SK-N-SH treated with all-trans-retinoic acid at 6 μM for 48 hours (cell line): ENCODE measurements around the gene SNHG17.
"Not testable (repeated sequence)": the region's sequence is repeated elsewhere in the genome, so short reads cannot be mapped to it uniquely, and the experiment has no call there.

ENCODE experiments used
- ATAC-seq: fragments of 200-7000 bp; cut with Tn5 transposase; 3 replicates; pipeline ENCODE4 v1.9.1; 2020; ENCODE audit warnings: mild to moderate bottlenecking, moderate library complexity
- ARNTL ChIP-seq: fragments of 450-650 bp; formaldehyde crosslinking; IDR thresholded peaks from 2 replicates; pipeline ENCODE4 v1.5.0; 2020; ENCODE audit warnings: low read depth, mild to moderate bottlenecking, moderate library complexity, borderline replicate concordance
- BACH2 ChIP-seq: fragments of 250-450 bp; sonication (Bioruptor Pico); IDR thresholded peaks from 2 replicates; pipeline ENCODE4 v1.9.0; 2021; ENCODE audit warnings: mild to moderate bottlenecking, borderline replicate concordance
- CSDC2 ChIP-seq: fragments of 250-450 bp; sonication (Bioruptor Pico); IDR thresholded peaks from 2 replicates; pipeline ENCODE4 v1.5.0; 2020; ENCODE audit warnings: mild to moderate bottlenecking, moderate library complexity
- ESRRG ChIP-seq: fragments of 250-450 bp; sonication (Bioruptor Pico); IDR thresholded peaks from 2 replicates; pipeline ENCODE4 v1.6.1; 2021; ENCODE audit warnings: mild to moderate bottlenecking
- GLIS3 ChIP-seq: fragments of 250-450 bp; sonication (Bioruptor Pico); IDR thresholded peaks from 2 replicates; pipeline ENCODE4 v1.5.0; 2020; ENCODE audit warnings: mild to moderate bottlenecking, moderate library complexity
- ISL1 ChIP-seq: fragments of 250-450 bp; sonication (Bioruptor Pico); IDR thresholded peaks from 2 replicates; pipeline ENCODE4 v2.1.2; 2022; ENCODE audit warnings: mild to moderate bottlenecking, moderate library complexity
- OSR1 ChIP-seq: fragments of 250-450 bp; sonication (Bioruptor Pico); IDR thresholded peaks from 2 replicates; pipeline ENCODE4 v1.8.0; 2022; ENCODE audit warnings: moderate library complexity, mild to moderate bottlenecking, inconsistent platforms
- PPARA ChIP-seq: fragments of 250-450 bp; sonication (Bioruptor Pico); IDR thresholded peaks from 2 replicates; pipeline ENCODE4 v1.5.0; 2020; ENCODE audit warnings: mild to moderate bottlenecking, borderline replicate concordance
- RARB ChIP-seq: fragments of 250-450 bp; sonication (Bioruptor Pico); IDR thresholded peaks from 2 replicates; pipeline ENCODE4 v1.8.0; 2021; ENCODE audit warnings: mild to moderate bottlenecking, moderate library complexity
- SNAI2 ChIP-seq: fragments of 250-450 bp; sonication (Bioruptor Pico); IDR thresholded peaks from 2 replicates; pipeline ENCODE4 v1.5.0; 2020; ENCODE audit warnings: mild to moderate bottlenecking, moderate library complexity
- TCF4 ChIP-seq: fragments of 250-450 bp; sonication (Bioruptor Pico); IDR thresholded peaks from 2 replicates; pipeline ENCODE4 v1.8.0; 2021; ENCODE audit warnings: mild to moderate bottlenecking, moderate library complexity, borderline replicate concordance
- TOX ChIP-seq: fragments of 250-450 bp; sonication (Bioruptor Pico); IDR thresholded peaks from 2 replicates; pipeline ENCODE4 v1.8.0; 2021; ENCODE audit warnings: mild to moderate bottlenecking, moderate library complexity, borderline replicate concordance
- TSHZ2 ChIP-seq: fragments of 250-450 bp; sonication (Bioruptor Pico); IDR thresholded peaks from 2 replicates; pipeline ENCODE4 v1.5.0; 2020; ENCODE audit warnings: mild to moderate bottlenecking, moderate library complexity
- ZC3H10 ChIP-seq: fragments of 250-450 bp; sonication (Bioruptor Pico); IDR thresholded peaks from 2 replicates; pipeline ENCODE4 v1.5.1; 2021; ENCODE audit warnings: mild to moderate bottlenecking, moderate library complexity
- ZFP3 ChIP-seq: fragments of 250-450 bp; sonication (Bioruptor Pico); IDR thresholded peaks from 2 replicates; pipeline ENCODE4 v1.5.0; 2020; ENCODE audit warnings: mild to moderate bottlenecking, moderate library complexity
- ZFP30 ChIP-seq: fragments of 450-650 bp; formaldehyde crosslinking; IDR thresholded peaks from 2 replicates; pipeline ENCODE4 v1.5.0; 2022; ENCODE audit warnings: mild to moderate bottlenecking, moderate library complexity
- ZNF565 ChIP-seq: fragments of 450-650 bp; formaldehyde crosslinking; conservative IDR thresholded peaks from 2 replicates; pipeline ENCODE4 v1.5.0; 2020; ENCODE audit warnings: low read depth, mild to moderate bottlenecking, moderate library complexity
- ZNF70 ChIP-seq: fragments of 450-650 bp; formaldehyde crosslinking; IDR thresholded peaks from 2 replicates; pipeline ENCODE4 v1.5.0; 2020; ENCODE audit warnings: mild to moderate bottlenecking, moderate library complexity
- ZNF8 ChIP-seq: fragments of 450-650 bp; formaldehyde crosslinking; IDR thresholded peaks from 2 replicates; pipeline ENCODE4 v1.5.0; 2020; ENCODE audit warnings: mild to moderate bottlenecking, moderate library complexity
- TF ChIP-seq, protein P1 (sequence below): fragments of 250-450 bp; sonication (Bioruptor Pico); IDR thresholded peaks from 2 replicates; pipeline ENCODE4 v1.8.0; 2020; ENCODE audit warnings: mild to moderate bottlenecking, moderate library complexity, borderline replicate concordance
- TF ChIP-seq, protein P2 (sequence below): fragments of 250-450 bp; sonication (Bioruptor Pico); IDR thresholded peaks from 2 replicates; pipeline ENCODE4 v1.5.1; 2021; ENCODE audit warnings: mild to moderate bottlenecking, moderate library complexity
- TF ChIP-seq, protein P3 (sequence below): fragments of 250-450 bp; sonication (Bioruptor Pico); IDR thresholded peaks from 2 replicates; pipeline ENCODE4 v1.5.1; 2020; ENCODE audit warnings: low read depth, mild to moderate bottlenecking, moderate library complexity

The SNHG17 gene

DNA sequence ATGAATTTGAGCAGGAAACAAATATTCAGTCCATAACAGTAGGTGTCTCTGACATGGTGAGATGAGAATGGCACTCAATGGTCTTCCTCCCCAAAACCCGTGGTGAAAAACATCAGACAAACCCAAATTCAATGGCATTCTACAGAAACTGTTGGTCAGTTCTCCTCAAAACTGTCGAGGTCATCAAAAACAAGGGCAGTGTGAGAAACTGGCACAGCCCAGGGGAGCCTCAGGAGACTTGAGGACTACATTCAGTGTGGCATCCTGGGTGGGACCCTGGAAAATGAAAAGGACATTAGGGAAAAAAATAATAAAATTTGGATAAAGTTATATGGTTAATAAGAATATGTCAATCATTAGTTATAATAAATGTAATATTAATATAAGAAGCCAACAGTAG lies 48.3 kb downstream of the SNHG17 start:
- ATAC-seq = no peak
- no peak for TF ChIP-seq TOX (CRISPR knock-in tag)
- TF ChIP-seq, protein P1, sequence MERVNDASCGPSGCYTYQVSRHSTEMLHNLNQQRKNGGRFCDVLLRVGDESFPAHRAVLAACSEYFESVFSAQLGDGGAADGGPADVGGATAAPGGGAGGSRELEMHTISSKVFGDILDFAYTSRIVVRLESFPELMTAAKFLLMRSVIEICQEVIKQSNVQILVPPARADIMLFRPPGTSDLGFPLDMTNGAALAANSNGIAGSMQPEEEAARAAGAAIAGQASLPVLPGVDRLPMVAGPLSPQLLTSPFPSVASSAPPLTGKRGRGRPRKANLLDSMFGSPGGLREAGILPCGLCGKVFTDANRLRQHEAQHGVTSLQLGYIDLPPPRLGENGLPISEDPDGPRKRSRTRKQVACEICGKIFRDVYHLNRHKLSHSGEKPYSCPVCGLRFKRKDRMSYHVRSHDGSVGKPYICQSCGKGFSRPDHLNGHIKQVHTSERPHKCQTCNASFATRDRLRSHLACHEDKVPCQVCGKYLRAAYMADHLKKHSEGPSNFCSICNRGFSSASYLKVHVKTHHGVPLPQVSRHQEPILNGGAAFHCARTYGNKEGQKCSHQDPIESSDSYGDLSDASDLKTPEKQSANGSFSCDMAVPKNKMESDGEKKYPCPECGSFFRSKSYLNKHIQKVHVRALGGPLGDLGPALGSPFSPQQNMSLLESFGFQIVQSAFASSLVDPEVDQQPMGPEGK (CRISPR knock-in tag) = no peak
- TF ChIP-seq OSR1 = no peak
- TF ChIP-seq TSHZ2 (CRISPR knock-in tag) = no peak
- TF ChIP-seq TCF4 (CRISPR knock-in tag) = no peak
- no peak for TF ChIP-seq ESRRG (CRISPR knock-in tag)
- no peak for TF ChIP-seq PPARA (CRISPR knock-in tag)
- no peak for TF ChIP-seq GLIS3 (CRISPR knock-in tag)
- TF ChIP-seq, protein P2, sequence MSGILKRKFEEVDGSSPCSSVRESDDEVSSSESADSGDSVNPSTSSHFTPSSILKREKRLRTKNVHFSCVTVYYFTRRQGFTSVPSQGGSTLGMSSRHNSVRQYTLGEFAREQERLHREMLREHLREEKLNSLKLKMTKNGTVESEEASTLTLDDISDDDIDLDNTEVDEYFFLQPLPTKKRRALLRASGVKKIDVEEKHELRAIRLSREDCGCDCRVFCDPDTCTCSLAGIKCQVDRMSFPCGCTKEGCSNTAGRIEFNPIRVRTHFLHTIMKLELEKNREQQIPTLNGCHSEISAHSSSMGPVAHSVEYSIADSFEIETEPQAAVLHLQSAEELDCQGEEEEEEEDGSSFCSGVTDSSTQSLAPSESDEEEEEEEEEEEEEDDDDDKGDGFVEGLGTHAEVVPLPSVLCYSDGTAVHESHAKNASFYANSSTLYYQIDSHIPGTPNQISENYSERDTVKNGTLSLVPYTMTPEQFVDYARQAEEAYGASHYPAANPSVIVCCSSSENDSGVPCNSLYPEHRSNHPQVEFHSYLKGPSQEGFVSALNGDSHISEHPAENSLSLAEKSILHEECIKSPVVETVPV (CRISPR knock-in tag) = no peak
- no peak for TF ChIP-seq SNAI2 (CRISPR knock-in tag)
- no peak for TF ChIP-seq ZC3H10 (CRISPR knock-in tag)
- no peak for TF ChIP-seq ZFP3 (CRISPR knock-in tag)
- TF ChIP-seq ZFP30 (CRISPR knock-in tag) = no peak
- TF ChIP-seq, protein P3, sequence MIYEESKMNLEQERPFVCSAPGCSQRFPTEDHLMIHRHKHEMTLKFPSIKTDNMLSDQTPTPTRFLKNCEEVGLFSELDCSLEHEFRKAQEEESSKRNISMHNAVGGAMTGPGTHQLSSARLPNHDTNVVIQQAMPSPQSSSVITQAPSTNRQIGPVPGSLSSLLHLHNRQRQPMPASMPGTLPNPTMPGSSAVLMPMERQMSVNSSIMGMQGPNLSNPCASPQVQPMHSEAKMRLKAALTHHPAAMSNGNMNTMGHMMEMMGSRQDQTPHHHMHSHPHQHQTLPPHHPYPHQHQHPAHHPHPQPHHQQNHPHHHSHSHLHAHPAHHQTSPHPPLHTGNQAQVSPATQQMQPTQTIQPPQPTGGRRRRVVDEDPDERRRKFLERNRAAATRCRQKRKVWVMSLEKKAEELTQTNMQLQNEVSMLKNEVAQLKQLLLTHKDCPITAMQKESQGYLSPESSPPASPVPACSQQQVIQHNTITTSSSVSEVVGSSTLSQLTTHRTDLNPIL (CRISPR knock-in tag) = no peak
- no peak for TF ChIP-seq ZNF70

DNA sequence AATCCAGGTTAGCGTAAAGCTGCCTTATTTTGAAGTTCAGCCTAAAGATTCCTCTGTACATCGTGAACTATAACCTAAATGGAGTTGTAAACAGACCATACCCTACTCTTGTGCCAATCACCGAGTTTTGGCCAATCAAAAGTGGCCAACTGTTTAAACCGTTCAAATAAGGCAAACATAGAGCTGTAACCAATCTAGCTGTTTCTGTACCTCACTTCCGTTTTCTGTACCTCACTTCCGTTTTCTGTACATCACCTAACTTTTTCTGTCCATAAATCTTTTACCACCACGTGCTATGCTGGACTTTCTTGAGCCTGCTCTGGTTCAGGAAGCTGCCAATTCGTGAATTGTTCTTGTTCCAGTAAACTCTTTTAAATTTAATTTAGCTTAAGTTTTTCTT lies 49.1 kb downstream of the SNHG17 start:
- ATAC-seq = no peak

GRCh38 chr20:38383147-38383546 lies 52.0 kb downstream of the SNHG17 start:
- ATAC-seq = no peak
- TF ChIP-seq PPARA (CRISPR knock-in tag) (no peak), ZNF565 (no peak), ZFP30 (CRISPR knock-in tag) (no peak), RARB (CRISPR knock-in tag) (no peak), ZFP3 (CRISPR knock-in tag) (no peak), ZNF8 (CRISPR knock-in tag) (no peak), TOX (CRISPR knock-in tag) (no peak), TCF4 (CRISPR knock-in tag) (no peak), ISL1 (CRISPR knock-in tag) (no peak), GLIS3 (CRISPR knock-in tag) (no peak), CSDC2 (CRISPR knock-in tag) (no peak), BACH2 (CRISPR knock-in tag) (no peak), SNAI2 (CRISPR knock-in tag) (no peak), ZNF70 (no peak)

More for the DNA sequence above, 49.1 kb downstream of the SNHG17 start:
- TF ChIP-seq SNAI2 (CRISPR knock-in tag) (no peak), ARNTL (CRISPR knock-in tag) (no peak)

DNA sequence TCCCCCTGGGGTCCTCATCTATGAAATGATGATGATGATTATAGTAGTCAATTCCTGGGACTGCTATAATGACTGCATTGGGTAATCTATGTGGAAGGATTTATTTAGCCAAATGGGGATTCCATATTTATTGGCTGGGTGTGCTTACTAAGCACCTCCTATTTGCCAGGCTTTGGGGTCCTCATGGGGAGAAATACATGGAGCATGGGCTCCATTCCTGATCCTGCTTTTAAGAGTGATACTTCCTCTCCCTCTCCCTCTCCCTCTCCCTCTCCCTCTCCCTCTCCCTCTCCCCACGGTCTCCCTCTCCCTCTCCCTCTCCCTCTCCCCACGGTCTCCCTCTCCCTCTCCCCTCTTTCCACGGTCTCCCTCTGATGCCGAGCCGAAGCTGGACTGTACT lies 57.3 kb downstream of the SNHG17 start:
- ATAC-seq = not testable (repeated sequence)
